ENCODE measurements around the gene CBX8.

DNA sequence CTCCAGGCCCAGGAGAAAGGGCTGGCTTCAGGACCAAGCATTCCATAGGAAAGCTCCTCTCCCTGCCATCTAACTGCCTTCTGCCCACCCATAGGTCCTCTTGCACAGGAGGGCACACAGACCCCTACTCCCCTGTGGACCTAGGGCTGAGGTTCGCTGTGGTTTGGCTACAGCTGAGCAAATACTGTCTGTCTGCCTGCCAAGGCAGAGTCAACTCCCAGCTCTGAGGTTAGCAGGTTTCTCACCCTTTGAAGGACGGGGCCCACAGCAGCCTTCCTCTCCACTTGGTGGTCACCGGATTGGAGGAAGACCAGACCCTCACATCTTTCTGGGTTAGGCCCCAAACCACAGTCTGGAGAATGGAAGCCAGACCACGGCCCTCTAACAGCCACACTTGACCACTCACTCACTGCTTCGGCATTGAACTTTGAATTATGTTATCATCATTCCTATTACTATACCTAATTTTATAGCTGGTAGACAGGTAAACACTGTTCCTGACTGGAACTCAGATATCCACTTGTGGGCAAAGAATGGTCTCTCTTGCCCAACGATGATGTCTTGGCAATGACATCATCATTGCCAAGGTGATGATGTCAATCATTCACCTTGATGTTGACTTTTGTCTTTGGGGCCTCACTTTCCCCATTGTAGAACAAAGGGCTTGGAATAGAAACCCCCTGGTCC lies 28.2 kb upstream of the CBX8 start:
- TF ChIP-seq EZH2phosphoT487 (IDR thresholded peaks at IDR 0.05; ENCODE audit: low read depth) = no peak
- TF ChIP-seq, protein P1, sequence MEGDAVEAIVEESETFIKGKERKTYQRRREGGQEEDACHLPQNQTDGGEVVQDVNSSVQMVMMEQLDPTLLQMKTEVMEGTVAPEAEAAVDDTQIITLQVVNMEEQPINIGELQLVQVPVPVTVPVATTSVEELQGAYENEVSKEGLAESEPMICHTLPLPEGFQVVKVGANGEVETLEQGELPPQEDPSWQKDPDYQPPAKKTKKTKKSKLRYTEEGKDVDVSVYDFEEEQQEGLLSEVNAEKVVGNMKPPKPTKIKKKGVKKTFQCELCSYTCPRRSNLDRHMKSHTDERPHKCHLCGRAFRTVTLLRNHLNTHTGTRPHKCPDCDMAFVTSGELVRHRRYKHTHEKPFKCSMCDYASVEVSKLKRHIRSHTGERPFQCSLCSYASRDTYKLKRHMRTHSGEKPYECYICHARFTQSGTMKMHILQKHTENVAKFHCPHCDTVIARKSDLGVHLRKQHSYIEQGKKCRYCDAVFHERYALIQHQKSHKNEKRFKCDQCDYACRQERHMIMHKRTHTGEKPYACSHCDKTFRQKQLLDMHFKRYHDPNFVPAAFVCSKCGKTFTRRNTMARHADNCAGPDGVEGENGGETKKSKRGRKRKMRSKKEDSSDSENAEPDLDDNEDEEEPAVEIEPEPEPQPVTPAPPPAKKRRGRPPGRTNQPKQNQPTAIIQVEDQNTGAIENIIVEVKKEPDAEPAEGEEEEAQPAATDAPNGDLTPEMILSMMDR (IDR thresholded peaks at IDR 0.05; ENCODE audit: low read depth, low read length) = no peak

Measured in OCI-LY3 (cell line).